ENCODE data around the gene AVPR1A.
"Not testable (repeated sequence)": the region's sequence is repeated elsewhere in the genome, so short reads cannot be mapped to it uniquely, and the experiment has no call there.

Gene AVPR1A

DNA sequence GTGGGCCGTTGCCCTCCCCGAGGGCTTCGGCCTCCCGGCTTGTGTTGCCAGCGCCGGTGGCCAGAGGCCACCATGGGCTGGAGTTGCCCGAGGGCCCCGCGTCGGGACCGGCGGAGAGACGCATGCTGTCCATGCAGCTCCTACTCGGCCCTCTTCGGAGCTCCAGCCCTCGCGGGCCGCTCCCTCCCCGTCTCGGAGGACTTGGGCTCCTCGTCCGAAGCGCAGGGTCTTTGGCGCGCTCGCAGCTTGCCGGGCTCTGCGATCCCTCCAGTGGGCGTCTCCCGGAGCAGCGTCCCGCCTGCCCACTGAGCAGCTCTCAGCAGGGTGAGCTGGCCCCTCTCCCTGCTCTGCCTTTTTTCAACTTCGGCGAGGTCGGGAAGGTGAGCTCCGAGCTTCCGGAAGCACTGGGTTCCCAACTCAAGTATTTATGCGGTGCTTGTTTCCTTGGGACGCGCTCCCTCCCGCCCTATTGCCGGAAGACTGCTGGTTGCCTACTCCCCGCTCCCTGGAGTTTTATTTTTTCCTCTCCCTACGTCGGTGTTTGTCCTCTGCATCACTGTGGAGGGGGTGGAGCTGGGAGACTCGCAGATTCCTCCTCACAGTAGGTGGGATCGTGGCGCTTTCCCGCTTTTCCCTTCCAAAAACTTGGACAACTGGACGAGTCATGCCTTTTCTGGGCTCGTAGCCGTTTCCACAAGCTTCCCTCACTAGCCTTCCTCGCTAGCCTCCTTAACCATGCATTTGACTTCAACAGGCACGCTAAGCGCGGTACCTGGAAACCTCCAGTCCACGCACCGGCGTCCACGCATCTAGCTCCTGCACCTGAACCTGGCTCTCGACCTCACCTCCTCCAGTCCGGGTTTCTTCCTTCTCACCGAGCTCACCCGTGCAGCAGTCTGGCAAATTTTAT, at the start of gene AVPR1A:
Gene AVPR1A (minus strand): TSS at position 489 of the 910 bp plus-strand sequence. CDS start 365 bp downstream, at position 124.
- DNase-seq, result no peak

DNA sequence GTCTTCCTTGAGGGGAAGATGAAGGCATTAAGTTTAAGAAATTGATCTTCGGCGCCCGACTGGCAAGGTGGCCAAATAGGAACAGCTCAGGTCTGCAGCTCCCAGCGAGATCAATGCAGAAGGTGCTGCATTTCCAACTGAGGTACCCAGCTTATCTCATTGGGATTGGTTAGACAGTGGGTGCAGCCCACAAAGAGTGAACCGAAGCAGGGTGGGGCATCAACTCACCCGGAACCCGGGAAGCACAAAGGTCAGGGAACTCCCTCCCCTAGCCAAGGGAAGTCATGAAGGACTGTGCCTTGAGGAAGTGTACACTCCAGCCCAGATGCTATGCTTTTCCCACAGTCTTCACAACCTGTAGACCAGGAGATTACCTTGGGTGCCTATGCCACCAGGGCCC, 45.2 kb upstream of the AVPR1A start:
- no peak for DNase-seq

DNA sequence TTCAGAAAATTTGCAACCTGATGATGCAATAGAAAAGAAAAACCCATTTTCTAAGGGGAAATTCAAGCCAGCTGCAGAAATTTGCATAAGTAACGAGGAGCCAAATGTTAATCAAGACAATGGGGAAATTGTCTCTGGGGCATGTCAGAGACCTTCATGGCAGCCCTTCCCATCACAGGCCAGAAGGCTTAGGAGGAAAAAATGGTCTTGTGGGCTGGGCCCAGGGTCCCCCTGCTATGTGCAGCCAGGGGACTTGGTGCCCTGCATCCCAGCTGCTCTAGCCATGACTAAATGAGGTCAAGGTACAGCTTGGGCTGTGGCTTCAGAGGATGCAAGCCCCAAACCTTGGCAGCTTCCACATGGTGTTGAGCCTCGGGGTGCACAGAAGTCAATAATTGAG, 28.2 kb upstream of the AVPR1A start:
- no peak for DNase-seq

DNA sequence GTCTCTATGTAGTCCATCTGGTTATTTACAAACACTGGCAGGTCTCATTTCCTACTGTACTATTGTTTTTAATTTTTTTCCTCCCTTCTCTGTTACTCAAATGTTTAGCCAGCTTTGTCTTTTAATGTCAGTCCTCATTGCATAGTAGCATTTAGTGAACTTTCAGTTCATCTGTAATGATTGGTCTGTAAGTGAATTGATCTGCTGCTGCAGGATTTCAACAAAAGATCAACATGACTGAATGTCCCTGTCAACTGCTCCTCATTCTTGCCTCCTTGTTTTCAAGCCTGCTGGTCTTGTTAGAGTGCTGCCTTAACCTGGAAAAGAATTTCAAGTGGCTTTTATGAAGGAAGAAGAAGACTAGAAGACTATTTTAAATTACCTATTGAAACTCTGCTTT, 19.3 kb upstream of the AVPR1A start:
- DNase-seq, result no peak

DNA sequence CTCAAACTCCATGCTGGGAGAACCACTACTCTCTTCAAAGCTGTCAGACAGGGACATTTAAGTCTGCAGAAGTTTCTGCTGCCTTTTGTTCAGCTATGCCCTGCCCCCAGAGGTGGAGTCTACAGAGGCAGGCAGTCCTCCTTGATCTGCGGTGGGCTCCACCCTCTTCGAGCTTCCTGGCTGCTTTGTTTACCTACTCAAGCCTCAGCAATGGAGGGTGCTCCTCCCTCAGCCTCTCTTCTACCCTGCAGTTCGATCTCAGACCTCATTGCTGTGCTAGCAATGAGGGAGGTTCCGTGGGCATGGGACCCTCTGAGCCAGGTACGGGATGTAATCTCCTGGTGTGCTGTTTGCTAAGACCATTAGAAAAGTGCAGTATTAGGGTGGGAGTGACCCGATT, 16.7 kb upstream of the AVPR1A start:
- not testable (repeated sequence) for DNase-seq

DNA sequence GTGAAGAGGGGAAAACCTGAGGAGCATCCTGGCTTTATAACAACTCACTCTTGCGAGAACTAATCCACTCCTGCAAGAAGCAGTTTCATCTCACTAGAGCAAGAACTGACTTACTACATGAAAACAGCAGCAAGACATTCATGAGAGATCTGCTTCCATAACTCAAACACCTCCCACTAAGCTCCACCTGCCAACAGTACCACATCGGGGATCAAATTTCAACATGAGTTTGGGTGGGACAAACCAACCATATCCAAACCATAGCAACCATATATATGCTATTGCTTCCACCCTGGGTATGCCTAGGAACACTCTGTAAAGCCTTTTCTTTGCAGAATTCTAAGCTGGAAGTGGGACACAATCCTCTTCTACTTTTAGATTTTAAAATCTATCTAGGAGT, 13.9 kb upstream of the AVPR1A start:
- DNase-seq, result no peak

DNA sequence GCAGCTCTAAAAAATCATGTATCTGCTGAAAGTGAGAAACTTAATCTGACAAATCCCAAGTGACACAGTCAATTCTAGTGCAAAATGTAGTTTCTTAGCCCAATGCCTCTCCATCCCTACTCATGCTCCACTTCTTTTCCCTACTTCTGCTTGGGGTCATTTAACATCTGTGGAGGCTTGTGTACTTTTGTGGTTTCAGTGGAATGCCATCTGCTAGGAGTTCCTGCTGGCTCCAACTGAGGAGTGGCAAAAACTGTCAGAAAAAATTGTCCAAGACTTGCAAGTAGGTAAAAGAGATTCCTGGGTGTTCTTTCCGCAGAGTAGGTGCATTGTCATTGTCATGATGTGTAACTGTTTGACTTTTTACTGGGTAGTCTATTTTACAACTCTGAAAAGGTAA, 12.5 kb upstream of the AVPR1A start:
- DNase-seq, result no peak

DNA sequence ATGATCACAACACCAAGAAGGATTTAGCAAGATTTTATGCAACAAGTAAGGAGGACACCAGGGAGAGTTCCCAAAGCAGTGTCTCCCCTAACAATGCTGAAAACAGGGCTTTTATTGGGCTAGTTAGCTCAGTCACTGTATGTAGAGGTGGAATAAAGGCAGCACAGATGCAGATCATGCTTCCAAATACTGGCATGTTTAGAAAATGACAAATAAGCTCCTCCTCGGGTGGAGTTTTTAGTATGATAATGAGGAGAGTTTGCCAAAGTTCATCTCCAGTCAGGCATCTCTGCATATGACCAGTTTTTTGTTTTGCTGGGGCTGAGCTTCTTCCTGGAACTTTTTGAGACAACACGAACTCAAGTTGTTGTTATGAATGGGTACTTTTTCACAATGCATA, 4.4 kb upstream of the AVPR1A start:
- DNase-seq, result no peak

DNA sequence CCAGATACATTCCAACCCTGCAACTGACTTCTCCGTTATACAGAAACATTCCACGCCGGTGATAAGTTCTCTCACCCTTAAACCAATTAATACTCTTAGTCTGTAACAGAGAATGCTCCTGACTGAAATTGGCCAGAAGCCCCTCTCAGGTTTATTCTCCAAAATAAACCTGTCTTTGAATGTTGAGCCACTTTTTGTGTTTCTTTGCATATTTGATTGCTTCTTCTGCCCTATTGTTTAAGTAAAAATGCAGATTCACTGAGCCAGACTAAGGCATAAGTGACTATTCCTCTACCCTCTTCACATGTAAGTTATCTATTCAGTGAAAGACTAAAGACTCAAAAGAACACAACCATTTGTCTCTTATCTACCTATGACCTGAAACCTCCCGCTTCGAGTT, 3.6 kb upstream of the AVPR1A start:
- no peak for DNase-seq

DNA sequence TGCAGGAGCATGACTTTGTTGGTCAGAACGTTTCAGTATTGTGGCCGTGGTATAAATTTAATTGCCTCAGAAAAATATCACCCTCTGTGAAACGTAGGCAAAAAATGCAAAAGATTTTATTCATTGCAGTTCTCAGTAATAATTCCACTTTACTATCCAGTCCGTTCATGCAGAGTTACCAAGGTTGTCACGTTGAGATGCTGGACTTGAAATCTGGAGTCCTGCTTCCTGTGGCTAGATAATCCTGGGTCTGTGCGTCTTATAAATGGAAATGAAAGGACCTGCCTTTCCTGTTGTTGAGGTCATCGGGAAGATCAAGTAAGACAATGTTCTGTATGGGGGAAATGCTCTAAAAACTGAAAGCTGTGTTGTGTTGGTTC, 1.3 kb upstream of the AVPR1A start:
- DNase-seq, result no peak

DNA sequence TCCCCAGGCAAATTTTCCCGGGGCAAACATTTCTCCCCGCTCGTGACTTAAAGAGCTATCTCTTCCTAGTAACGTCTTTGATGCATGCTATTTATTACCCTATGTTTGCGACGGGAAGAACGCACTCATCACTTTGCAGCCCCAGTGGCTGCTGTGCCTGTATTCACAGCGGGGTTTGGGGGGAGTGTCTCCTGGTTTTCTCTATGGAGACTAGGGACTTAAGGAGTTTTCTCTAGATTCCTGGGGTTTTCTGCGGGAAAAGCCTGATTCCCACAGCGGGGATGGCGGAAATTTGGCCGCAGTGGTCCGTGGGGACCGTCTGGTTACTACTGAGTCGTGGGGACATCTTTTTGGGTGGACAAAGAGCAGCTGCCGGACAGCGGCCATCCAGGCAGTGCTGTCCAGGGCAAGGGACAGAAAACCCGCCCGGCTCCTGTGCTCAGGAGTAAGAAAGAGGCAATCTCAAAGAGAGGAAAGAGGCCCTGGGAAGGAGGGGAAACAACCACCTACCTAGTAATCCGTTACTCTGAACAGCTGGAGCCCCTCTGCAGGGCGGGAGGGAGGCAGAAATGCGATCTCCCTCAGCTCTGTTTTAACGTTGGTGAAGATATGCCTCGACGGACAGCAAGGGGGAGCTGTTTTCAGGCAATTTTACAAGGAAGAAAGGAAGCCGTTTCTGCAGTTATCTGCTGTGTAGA, 771 bp upstream of the AVPR1A start:
- no peak for DNase-seq

DNA sequence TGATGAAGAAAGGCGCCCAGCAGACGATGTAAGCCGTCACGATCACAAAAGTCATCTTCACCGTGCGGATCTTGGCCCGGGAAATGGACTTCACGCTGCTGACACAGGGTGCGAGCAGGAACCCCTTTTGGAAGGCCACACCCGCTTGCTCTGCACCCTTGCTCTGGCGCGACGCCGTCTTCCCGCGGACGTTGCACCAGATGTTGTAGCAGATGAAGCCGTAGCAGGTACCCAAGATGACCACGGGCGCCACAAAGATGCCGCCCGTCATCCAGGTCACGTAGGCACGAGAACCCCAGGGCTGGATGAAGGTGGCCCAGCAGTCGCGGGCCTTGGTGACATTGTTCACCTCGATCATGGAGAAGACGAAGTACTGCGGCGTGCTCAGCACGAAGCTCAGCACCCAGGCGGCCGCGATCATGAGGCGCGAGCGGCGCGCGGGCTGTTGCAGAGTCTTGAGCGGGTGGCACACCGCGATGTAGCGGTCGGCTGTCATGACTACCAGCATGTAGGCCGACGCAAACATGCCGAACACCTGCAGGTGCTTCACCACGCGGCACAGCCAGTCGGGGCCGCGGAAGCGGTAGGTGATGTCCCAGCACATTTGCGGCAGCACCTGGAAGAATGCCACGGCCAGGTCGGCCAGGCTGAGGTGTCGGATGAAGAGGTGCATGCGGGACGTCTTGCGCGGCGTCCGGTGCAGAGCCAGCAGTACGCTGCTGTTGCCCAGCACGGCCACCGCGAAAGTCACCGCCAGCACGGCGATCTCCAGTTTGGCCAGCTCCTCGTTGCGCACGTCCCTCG, 890 bp downstream of the AVPR1A start:
- no peak for DNase-seq

DNA sequence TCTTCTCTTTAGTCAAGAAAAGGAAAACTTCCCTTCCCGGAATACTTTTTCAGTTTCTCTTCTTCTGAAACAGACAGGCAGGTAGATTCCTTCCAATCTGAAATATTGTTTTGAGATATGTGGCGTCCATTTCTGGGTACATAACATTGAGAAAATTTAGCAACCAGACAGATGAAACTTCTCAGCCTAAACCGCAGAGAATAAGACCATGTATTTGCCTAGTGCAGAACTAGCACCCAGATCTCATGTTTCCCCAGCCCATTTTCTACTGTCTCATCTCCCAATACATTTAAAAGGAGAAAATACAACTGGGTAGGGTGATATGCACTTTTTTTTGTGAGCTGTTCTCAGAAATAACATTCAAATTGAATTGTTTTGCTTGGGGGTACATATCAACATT, 6.4 kb downstream of the AVPR1A start:
- no peak for DNase-seq

DNA sequence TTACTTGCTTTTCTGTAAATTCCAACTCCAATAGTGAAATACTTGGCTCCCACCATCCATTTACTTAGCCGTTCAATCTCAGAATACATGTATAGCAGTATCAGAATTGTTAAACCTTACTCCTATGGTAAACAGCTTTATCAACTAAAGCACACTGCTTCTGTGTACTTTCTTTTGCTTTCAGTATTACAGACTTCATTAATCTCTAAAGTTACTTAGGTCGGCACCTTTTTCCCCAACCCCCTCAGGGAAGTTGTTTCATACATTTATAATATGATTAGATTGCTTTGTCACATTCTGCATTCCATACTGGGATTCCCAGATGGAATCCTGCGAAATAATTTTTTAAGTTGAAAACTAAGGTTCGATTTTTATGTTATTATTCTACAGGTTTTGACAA, 12.5 kb downstream of the AVPR1A start:
- no peak for DNase-seq

DNA sequence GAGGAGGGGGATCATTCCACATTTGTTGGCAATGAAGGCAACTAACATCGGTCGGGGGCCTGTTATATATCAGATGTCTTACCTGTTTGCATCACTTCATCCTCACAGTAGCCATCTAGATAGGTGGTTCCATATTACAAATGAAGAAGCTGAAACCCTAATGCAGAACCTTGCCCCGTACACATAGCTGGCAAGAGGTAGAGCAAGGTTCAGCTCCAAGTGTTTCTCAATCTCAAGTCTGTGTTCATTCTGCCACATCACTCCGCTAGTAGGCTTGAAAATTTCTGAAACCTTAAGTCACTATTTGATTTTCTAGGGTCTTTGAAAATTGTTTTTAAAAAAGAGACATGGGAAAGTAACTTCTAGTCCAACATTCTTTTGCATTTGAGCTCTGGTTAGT, 17.0 kb downstream of the AVPR1A start:
- DNase-seq, result no peak

DNA sequence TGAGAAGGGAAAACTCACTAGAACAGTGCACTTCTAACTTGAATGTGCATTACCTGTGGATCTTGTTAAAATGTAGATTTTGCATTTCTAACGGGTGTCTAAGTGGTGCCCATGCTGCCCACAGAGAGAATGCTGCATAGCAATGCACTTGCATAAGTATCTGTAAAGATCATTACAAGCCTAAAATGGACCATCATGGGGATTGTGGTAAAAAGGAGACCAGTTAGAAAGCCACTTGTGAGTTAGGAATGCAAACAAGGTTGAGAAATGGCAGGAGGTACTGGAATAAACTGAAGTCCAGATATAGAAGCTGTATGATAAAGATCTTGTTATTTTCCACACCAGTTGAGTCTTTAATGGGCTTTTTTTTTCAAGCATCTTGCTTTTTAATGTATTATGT, 18.8 kb downstream of the AVPR1A start:
- no peak for DNase-seq

DNA sequence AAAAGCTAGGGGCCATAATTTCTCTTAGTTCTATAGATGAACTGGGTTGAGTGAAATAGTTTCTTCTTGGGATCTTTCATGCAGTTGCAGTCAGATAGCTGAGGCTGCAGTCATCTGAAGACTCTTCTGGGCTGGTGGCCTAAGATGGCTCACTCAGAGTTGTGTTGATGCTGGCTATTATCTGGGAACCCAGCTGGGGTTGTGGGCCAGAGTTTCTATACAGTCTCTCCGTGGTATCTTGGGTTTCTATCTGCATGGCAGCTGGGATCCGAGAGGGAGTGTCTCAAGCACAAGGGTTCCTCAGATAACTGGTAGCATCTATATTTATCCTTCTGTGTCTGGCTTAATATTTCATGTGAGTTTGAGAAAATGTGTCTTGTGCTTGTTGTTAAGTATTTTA, 21.1 kb downstream of the AVPR1A start:
- DNase-seq, result no peak

DNA sequence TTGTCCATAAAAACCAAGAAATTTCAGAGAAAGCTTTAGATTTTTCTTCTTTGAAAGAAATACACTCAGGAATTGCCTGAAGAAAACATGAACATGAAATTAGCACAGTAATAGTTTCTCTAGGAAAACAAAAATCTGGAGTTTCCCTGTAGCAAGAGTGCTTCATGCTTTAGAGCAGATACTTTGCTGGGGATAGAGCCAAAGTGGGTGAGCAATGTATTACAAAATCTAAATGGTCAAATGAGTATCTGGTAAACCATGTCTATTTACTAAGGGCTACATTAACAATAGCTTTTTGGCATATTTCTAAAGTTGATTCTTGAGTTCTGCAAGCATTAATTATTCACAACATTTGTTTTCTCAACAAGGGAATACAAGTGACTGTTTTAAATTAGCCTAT, 26.2 kb downstream of the AVPR1A start:
- DNase-seq, result no peak

DNA sequence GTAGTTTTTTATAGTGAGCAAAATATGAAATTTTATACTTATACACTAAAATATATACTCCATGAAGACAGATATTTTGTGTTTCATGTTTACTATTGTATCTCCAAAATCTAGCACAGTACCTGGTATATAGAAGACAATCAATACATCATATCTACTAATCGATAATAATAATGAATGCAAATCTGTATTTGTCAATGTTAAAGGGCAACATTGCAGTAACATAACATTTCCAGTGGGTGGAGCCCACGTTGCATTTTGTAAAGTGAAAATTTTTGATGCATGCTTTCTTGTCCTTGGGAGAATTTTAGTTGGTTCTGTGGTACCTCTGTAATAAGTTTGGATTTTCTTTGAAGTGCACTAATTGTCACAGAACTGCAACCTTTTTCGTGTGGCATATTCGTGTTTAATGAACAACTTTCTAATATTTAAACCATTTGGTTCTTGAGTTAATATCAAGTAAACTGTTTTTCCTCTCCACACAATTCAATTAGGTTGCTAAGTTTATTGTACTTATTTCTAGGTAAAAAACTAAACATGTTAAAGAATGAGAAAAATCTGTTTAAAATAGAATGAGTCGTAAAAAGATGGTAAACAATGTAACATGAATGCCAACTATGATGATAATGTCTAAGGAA, 47.4 kb downstream of the AVPR1A start:
- DNase-seq, result no peak

DNA sequence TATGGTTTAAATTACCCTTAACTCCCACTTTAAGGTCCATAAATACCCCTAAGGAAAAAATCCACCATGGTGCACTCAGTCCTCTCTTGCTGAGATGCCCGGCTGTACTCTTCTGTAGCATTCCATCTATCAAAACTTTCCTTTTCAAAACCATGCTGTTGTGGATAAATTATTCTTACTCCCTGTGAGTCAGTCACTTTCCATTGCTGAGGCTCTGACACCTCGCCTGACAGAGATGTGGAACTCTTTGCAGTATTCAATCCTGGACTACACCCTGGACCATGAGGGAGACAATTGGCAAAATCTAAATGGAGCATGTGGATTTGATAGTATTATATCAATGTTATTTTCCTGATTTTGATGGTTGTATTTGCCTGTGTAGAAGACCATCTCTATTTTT, 49.1 kb downstream of the AVPR1A start:
- no peak for DNase-seq

DNA sequence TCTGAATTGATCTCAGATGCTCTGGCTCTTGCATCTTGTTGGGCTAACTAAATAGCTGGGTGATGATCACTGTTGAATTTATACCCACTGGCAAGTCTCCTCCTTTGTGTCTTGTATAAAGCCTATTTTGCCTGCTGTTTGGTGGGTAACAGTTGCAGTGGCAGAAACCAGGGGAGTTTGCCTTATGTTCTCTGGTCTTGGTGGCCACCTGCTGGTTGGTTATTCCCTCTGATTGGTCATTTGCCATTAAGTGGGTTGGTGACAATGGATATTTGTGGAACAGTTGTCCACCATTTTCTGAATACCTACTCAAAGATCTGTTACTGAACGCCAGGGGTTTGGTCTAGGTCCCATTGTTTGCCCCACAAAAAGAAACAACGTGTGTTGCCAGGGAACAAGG, 52.1 kb downstream of the AVPR1A start:
- no peak for DNase-seq

DNA sequence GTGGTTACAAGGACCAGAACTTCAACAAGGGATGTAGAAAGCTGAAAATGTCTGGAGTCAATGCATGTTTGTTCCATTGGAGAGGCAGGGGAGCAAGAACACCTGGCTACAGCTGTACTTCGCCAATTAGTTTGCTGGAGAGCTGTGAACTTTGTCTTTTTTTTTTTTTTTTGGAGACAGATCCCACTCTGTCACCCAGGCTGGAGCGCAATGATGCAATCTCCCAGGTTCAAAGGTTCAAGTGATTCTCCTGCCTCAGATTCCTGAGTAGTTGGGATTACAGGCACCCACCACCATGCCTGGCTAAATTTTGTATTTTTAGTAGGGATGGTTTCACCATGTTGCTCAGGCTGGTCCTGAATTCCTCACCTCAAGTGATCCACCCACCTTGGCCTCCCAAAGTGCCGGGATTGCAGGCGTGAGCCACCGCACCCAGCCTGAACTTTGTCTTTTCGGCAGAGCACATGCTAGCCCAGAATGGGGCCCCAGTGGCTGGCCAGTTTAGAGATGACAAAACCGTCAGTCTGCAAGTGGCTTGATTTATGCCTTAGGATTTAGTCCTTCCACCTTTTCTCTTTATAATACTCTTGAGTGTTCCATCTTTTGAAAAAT, 55.5 kb downstream of the AVPR1A start:
- no peak for DNase-seq

DNA sequence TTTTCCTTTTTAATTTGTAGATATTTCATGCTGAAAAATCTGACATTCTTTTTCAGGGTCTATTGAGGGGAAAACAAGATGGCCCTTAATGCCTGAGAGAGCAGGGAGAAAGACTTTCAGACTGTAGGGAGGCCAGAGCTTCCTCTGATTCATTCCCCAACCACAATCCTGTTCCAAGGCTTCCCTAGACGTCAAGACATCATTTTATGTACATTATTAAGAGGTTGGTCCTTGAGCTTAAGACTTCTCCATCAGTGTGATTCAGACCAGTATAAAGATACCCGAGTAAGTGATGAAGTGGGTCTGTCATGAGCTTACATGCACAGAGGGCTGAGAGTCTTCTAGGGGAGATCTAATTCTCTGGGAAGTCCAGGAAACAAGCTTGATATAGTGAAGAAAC, 57.3 kb downstream of the AVPR1A start:
- DNase-seq, result no peak
